SH-SY5Y (cell line): ENCODE measurements around the gene MLLT1.

Experiments
- GATA2 ChIP-seq: IDR thresholded peaks from 2 replicates; pipeline ENCODE4 v1.6.1; 2011; ENCODE audit warnings: mild to moderate bottlenecking, low read depth, low read length
- GATA3 ChIP-seq: IDR thresholded peaks from 2 replicates; pipeline ENCODE4 v1.6.1; 2011; ENCODE audit warnings: low read depth, mild to moderate bottlenecking, low read length, moderate library complexity

GRCh38 chr19:6272913-6273600 is 6.7 kb downstream of the MLLT1 start:
- no peak for TF ChIP-seq GATA2
- no peak for TF ChIP-seq GATA3
